ENCODE results near the gene ABCB8. TPM values are rescaled to one million over a fixed set of nuclear protein-coding genes. Genes with fewer than 3 reads are reported as not detected.

The ABCB8 gene
- total and polyA plus RNA-seq, 9 of the 15 experiments (the other 6 are each of a cell fraction or from before 2014, with no cell fraction given) = 7.6 to 106 (median 36.3) TPM

GRCh38 chr7:151008143-151008510, 20.1 kb upstream of the ABCB8 start (continued):
- peak; percentile 59 for TF ChIP-seq FOS (IDR thresholded peaks at IDR 0.05; ENCODE audit: extremely low read depth, insufficient read length)
- TF ChIP-seq ARID1B (IDR thresholded peaks at IDR 0.05) = peak; percentile 92
- TF ChIP-seq ATF3 (IDR thresholded peaks at IDR 0.05) = no peak
- TF ChIP-seq ATF3 (CRISPR knock-in tag; conservative IDR thresholded peaks at IDR 0.05) = 0 out of 2 replicates have a peak, but pooled peaks have one; percentile 7
- TF ChIP-seq HOXB6 (CRISPR knock-in tag; IDR thresholded peaks at IDR 0.05; ENCODE audit: borderline replicate concordance) = no peak
- peak; percentile 69 for TF ChIP-seq VEZF1 (CRISPR knock-in tag; IDR thresholded peaks at IDR 0.05)
- TF ChIP-seq ARID3A (IDR thresholded peaks at IDR 0.05; ENCODE audit: borderline replicate concordance, low read depth, low read length) = peak; percentile 79
- TF ChIP-seq SPI1 (IDR thresholded peaks at IDR 0.05; ENCODE audit: borderline replicate concordance, low read depth, low read length) = peak; percentile 81; the same call in 1 of the 2 replicates
- peak; percentile 39 for TF ChIP-seq CTBP1 (IDR thresholded peaks at IDR 0.05; ENCODE audit: borderline replicate concordance)
- TF ChIP-seq TRIM24 (IDR thresholded peaks at IDR 0.05) = peak in 1 of 2 experiments; percentile 44; a peak in 2 of 4 replicates
- TF ChIP-seq, protein P1, sequence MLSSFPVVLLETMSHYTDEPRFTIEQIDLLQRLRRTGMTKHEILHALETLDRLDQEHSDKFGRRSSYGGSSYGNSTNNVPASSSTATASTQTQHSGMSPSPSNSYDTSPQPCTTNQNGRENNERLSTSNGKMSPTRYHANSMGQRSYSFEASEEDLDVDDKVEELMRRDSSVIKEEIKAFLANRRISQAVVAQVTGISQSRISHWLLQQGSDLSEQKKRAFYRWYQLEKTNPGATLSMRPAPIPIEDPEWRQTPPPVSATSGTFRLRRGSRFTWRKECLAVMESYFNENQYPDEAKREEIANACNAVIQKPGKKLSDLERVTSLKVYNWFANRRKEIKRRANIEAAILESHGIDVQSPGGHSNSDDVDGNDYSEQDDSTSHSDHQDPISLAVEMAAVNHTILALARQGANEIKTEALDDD (IDR thresholded peaks at IDR 0.05) = peak; percentile 60; the same call in 1 of the 2 replicates
- TF ChIP-seq CREM (IDR thresholded peaks at IDR 0.05; ENCODE audit: low read depth) = peak; percentile 70
- no peak for TF ChIP-seq NR2C1 (IDR thresholded peaks at IDR 0.05)
- no peak for TF ChIP-seq NR2C1 (tag; IDR thresholded peaks at IDR 0.05)
- TF ChIP-seq CCNT2 (IDR thresholded peaks at IDR 0.05; ENCODE audit: borderline replicate concordance, extremely low read depth, insufficient read length, low read depth, low read length) = peak; percentile 47
- TF ChIP-seq SMARCA4 (IDR thresholded peaks at IDR 0.05) = peak; percentile 86
- peak; percentile 15; the same call in 1 of the 2 replicates for TF ChIP-seq ERF (CRISPR knock-in tag; IDR thresholded peaks at IDR 0.05)
- TF ChIP-seq, protein P2, sequence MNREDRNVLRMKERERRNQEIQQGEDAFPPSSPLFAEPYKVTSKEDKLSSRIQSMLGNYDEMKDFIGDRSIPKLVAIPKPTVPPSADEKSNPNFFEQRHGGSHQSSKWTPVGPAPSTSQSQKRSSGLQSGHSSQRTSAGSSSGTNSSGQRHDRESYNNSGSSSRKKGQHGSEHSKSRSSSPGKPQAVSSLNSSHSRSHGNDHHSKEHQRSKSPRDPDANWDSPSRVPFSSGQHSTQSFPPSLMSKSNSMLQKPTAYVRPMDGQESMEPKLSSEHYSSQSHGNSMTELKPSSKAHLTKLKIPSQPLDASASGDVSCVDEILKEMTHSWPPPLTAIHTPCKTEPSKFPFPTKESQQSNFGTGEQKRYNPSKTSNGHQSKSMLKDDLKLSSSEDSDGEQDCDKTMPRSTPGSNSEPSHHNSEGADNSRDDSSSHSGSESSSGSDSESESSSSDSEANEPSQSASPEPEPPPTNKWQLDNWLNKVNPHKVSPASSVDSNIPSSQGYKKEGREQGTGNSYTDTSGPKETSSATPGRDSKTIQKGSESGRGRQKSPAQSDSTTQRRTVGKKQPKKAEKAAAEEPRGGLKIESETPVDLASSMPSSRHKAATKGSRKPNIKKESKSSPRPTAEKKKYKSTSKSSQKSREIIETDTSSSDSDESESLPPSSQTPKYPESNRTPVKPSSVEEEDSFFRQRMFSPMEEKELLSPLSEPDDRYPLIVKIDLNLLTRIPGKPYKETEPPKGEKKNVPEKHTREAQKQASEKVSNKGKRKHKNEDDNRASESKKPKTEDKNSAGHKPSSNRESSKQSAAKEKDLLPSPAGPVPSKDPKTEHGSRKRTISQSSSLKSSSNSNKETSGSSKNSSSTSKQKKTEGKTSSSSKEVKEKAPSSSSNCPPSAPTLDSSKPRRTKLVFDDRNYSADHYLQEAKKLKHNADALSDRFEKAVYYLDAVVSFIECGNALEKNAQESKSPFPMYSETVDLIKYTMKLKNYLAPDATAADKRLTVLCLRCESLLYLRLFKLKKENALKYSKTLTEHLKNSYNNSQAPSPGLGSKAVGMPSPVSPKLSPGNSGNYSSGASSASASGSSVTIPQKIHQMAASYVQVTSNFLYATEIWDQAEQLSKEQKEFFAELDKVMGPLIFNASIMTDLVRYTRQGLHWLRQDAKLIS (CRISPR knock-in tag; IDR thresholded peaks at IDR 0.05) = no peak
- peak; percentile 79; the same call in 1 of the 2 replicates for TF ChIP-seq SMARCE1 (IDR thresholded peaks at IDR 0.05)
- TF ChIP-seq FOXM1 (IDR thresholded peaks at IDR 0.05; ENCODE audit: low read depth) = peak; percentile 63
- TF ChIP-seq FOXM1 (CRISPR knock-in tag; IDR thresholded peaks at IDR 0.05; ENCODE audit: low read depth) = no peak
- TF ChIP-seq KDM1A (IDR thresholded peaks at IDR 0.05) = peak in 1 of 2 experiments; percentile 34; a peak in 1 of 4 replicates

Data from K562 (cell line).